ENCODE results near the gene PLXDC2. TPM values are rescaled to one million over a fixed set of nuclear protein-coding genes. Genes with fewer than 3 reads are reported as not detected.

The PLXDC2 gene
- total and polyA plus RNA-seq, 2 experiments from 2014 or later, result 39.9 to 52.2 TPM

DNA sequence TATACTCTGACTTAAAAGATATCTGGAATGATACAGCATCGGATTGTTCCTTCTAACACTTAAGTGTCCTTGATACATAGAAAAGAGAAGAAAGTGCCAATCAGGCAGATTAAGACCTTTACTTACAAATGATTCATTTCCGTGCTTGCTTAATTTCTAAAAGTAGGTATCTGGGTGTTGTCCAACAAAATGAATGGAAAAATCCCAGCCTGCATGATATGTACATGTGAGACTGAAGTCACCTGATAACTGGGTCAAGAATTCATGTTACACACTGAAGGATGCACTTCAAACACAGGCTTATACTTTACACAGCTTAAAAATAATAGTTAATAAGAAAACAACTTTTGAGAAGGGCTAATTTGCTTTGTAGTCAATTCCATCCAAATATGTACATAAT, 25.2 kb upstream of the PLXDC2 start:
- Histone ChIP-seq H3K9me2 (replicated peaks; ENCODE audit: insufficient read depth) (no peaks in the 10 kb centered on the region), H3K79me2 (no peaks in the 10 kb centered on the region), H4K20me1 (ENCODE audit: insufficient read depth, poor library complexity, severe bottlenecking) (no peaks in the 10 kb centered on the region), H3K4me2 (no peak overlapping the region), H3K36me3 (replicated peaks; ENCODE audit: insufficient read depth, low read depth) (no peaks in the 10 kb centered on the region), H3K9me3 (ENCODE audit: low read depth) (no peaks in the 10 kb centered on the region), H3K4me3 (no peak overlapping the region), H3K4me1 (ENCODE audit: insufficient read depth) (no peaks in the 10 kb centered on the region), H3K27ac (no peak overlapping the region), H3K27me3 (no peaks in the 10 kb centered on the region), H2AFZ (no peak overlapping the region)
- no peak for DNase-seq (ENCODE audit: low spot score)
- TF ChIP-seq, protein P1, sequence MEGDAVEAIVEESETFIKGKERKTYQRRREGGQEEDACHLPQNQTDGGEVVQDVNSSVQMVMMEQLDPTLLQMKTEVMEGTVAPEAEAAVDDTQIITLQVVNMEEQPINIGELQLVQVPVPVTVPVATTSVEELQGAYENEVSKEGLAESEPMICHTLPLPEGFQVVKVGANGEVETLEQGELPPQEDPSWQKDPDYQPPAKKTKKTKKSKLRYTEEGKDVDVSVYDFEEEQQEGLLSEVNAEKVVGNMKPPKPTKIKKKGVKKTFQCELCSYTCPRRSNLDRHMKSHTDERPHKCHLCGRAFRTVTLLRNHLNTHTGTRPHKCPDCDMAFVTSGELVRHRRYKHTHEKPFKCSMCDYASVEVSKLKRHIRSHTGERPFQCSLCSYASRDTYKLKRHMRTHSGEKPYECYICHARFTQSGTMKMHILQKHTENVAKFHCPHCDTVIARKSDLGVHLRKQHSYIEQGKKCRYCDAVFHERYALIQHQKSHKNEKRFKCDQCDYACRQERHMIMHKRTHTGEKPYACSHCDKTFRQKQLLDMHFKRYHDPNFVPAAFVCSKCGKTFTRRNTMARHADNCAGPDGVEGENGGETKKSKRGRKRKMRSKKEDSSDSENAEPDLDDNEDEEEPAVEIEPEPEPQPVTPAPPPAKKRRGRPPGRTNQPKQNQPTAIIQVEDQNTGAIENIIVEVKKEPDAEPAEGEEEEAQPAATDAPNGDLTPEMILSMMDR (IDR thresholded peaks at IDR 0.05; ENCODE audit: poor library complexity), result no peak
- WGBS (ENCODE audit: low lambda C conversion rate, missing lambda C conversion rate), result 89% methylated on average over 2 of the region's 2 CpGs

DNA sequence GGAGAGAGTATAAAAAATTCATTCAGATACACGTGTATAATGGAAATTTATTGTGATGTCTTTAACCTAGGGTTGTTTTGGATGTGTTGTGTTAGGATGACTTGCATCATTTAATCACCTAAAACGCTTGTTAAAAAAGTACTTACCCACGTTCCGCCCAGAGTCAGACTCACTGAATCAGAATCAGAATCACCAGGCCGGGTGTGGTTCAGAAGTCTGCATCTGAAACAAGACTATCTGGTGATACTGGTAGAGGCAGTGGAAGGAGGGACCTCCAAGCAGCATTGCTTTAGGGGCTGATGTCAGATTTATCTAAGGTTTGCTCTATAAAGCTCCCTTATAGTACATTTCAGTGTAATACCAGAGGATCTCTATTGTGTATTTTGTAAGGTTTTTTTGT, 20.5 kb upstream of the PLXDC2 start:
- Histone ChIP-seq H3K27ac (no peak overlapping the region), H3K27me3 (no peaks in the 10 kb centered on the region), H3K4me2 (no peak overlapping the region), H3K36me3 (replicated peaks; ENCODE audit: insufficient read depth, low read depth) (no peaks in the 10 kb centered on the region), H3K79me2 (no peaks in the 10 kb centered on the region), H3K4me3 (no peak overlapping the region), H3K4me1 (ENCODE audit: insufficient read depth) (no peaks in the 10 kb centered on the region), H3K9me2 (replicated peaks; ENCODE audit: insufficient read depth) (no peaks in the 10 kb centered on the region), H3K9me3 (ENCODE audit: low read depth) (no peaks in the 10 kb centered on the region), H4K20me1 (ENCODE audit: insufficient read depth, poor library complexity, severe bottlenecking) (no peaks in the 10 kb centered on the region), H2AFZ (no peak overlapping the region)
- DNase-seq (ENCODE audit: low spot score), result no peak
- TF ChIP-seq EZH2 (IDR thresholded peaks at IDR 0.05; ENCODE audit: borderline replicate concordance) (no peak), EZH2phosphoT487 (IDR thresholded peaks at IDR 0.05; ENCODE audit: low read depth, severe bottlenecking, unreplicated experiment) (no peak)
- TF ChIP-seq, protein P1 (IDR thresholded peaks at IDR 0.05; ENCODE audit: poor library complexity), result no peak
- 92% methylated on average over 5 of the region's 5 CpGs for WGBS (ENCODE audit: low lambda C conversion rate, missing lambda C conversion rate)

- H3K27me3 ChIP-seq, result no peaks in the 10 kb centered on the region
- WGBS (ENCODE audit: low lambda C conversion rate, missing lambda C conversion rate), result 96% methylated on average over 3 of the region's 3 CpGs
- H3K4me3 ChIP-seq, result no peak overlapping the region
- no peaks in the 10 kb centered on the region for H3K9me3 ChIP-seq (ENCODE audit: low read depth)
- H3K9me2 ChIP-seq (replicated peaks; ENCODE audit: insufficient read depth), result no peaks in the 10 kb centered on the region
- H2AFZ ChIP-seq, result no peak overlapping the region
- TF ChIP-seq EZH2 (IDR thresholded peaks at IDR 0.05; ENCODE audit: borderline replicate concordance), result no peak
- TF ChIP-seq EZH2phosphoT487 (IDR thresholded peaks at IDR 0.05; ENCODE audit: low read depth, severe bottlenecking, unreplicated experiment), result no peak
- TF ChIP-seq, protein P1 (IDR thresholded peaks at IDR 0.05; ENCODE audit: poor library complexity), result no peak
- H3K79me2 ChIP-seq, result no peaks in the 10 kb centered on the region
- no peaks in the 10 kb centered on the region for H4K20me1 ChIP-seq (ENCODE audit: insufficient read depth, poor library complexity, severe bottlenecking)
- no peak for DNase-seq (ENCODE audit: low spot score)
- no peak overlapping the region for H3K4me2 ChIP-seq
- no peak overlapping the region for H3K27ac ChIP-seq
- no peaks in the 10 kb centered on the region for H3K36me3 ChIP-seq (replicated peaks; ENCODE audit: insufficient read depth, low read depth)
- no peaks in the 10 kb centered on the region for H3K4me1 ChIP-seq (ENCODE audit: insufficient read depth)
Measured at GRCh38 chr10:19800161-19800560, 16.1 kb upstream of the PLXDC2 start.

- H3K36me3 ChIP-seq (replicated peaks; ENCODE audit: insufficient read depth, low read depth), result no peaks in the 10 kb centered on the region
- H4K20me1 ChIP-seq (ENCODE audit: insufficient read depth, poor library complexity, severe bottlenecking), result no peaks in the 10 kb centered on the region
- no peaks in the 10 kb centered on the region for H3K4me1 ChIP-seq (ENCODE audit: insufficient read depth)
- no peak overlapping the region for H3K27ac ChIP-seq
- no peaks in the 10 kb centered on the region for H3K27me3 ChIP-seq
- no peaks in the 10 kb centered on the region for H3K9me2 ChIP-seq (replicated peaks; ENCODE audit: insufficient read depth)
- TF ChIP-seq, protein P1 (IDR thresholded peaks at IDR 0.05; ENCODE audit: poor library complexity), result no peak
- no peak for TF ChIP-seq EZH2 (IDR thresholded peaks at IDR 0.05; ENCODE audit: borderline replicate concordance)
- TF ChIP-seq EZH2phosphoT487 (IDR thresholded peaks at IDR 0.05; ENCODE audit: low read depth, severe bottlenecking, unreplicated experiment), result no peak
- H3K79me2 ChIP-seq, result no peaks in the 10 kb centered on the region
- H3K4me2 ChIP-seq, result no peak overlapping the region
- H3K9me3 ChIP-seq (ENCODE audit: low read depth), result no peaks in the 10 kb centered on the region
- no peak overlapping the region for H2AFZ ChIP-seq
- WGBS (ENCODE audit: low lambda C conversion rate, missing lambda C conversion rate), result 97% methylated on average over 4 of the region's 4 CpGs
- DNase-seq (ENCODE audit: low spot score), result no peak
- H3K4me3 ChIP-seq, result no peak overlapping the region
Measured at GRCh38 chr10:19801369-19801768, 14.9 kb upstream of the PLXDC2 start.

All from hepatocyte (in vitro differentiated cells).